IMR-90 (cell line): ENCODE data around the gene DYNLT5. TPM values are rescaled to one million over a fixed set of nuclear protein-coding genes. Genes with fewer than 3 reads are reported as not detected.

Source experiments
- ATAC-seq: fragments of 200-7000 bp; cut with Tn5 transposase; 2 replicates; pipeline ENCODE4 v1.9.1; 2020; ENCODE audit warnings: low read depth, mild to moderate bottlenecking, moderate library complexity
- BruUV-seq: library from RNA; stranded (reverse); fragments of 400-500 nt; replicated peaks from 2 replicates; lab custom pipeline; 2021; lab: Mats Ljungman, UMichigan
- CTCF ChIA-PET: fragments of 300-600 bp; formaldehyde crosslinking; extraction: SDS; loops from one replicate; lab custom pipeline; 2021; ENCODE audit warnings: antibody characterized with exemption; lab: Yijun Ruan, JAX
- POLR2A ChIA-PET: fragments of 300-600 bp; sonication (Branson Sonifier 250); formaldehyde crosslinking; loops from one replicate; lab custom pipeline; 2022; ENCODE audit warnings: antibody characterized with exemption; ENCODE audit not compliant: unreplicated experiment; lab: Charles Lee
- DNase-seq: peaks from one replicate; pipeline ENCODE4 v3.0.0; 2013
- H2AFZ ChIP-seq: replicated peaks from 2 replicates; pipeline ENCODE3; 2013; ENCODE audit warnings: low read length, mild to moderate bottlenecking; ENCODE audit not compliant: poor library complexity
- H2AK5ac ChIP-seq: 2 replicates; pipeline ENCODE4 v1.6.1; 2013; ENCODE audit warnings: low read depth, low read length, inconsistent platforms
- H2AK9ac ChIP-seq: replicated peaks from 2 replicates; pipeline ENCODE3; 2013; ENCODE audit warnings: mild to moderate bottlenecking, low read depth, low read length, moderate library complexity; ENCODE audit not compliant: poor library complexity
- H2BK120ac ChIP-seq: 2 replicates; pipeline ENCODE4 v1.6.1; 2013; ENCODE audit warnings: low read depth, low read length, inconsistent platforms
- H2BK15ac ChIP-seq: 3 replicates; pipeline ENCODE4 v1.6.1; 2013; ENCODE audit warnings: low read depth, low read length, inconsistent platforms
- H2BK20ac ChIP-seq: 2 replicates; pipeline ENCODE4 v1.6.1; 2013; ENCODE audit warnings: low read depth, mild to moderate bottlenecking, inconsistent platforms, low read length, moderate library complexity
- H2BK5ac ChIP-seq: 2 replicates; pipeline ENCODE4 v1.6.1; 2013; ENCODE audit warnings: mild to moderate bottlenecking, low read depth, low read length, inconsistent platforms; ENCODE audit not compliant: poor library complexity, severe bottlenecking
- H3K14ac ChIP-seq: replicated peaks from 2 replicates; pipeline ENCODE4 v1.6.1; 2013; ENCODE audit warnings: low read depth, low read length, inconsistent platforms
- H3K18ac ChIP-seq: 2 replicates; pipeline ENCODE4 v1.6.1; 2013; ENCODE audit warnings: low read depth, low read length, control low read depth
- H3K23ac ChIP-seq: 2 replicates; pipeline ENCODE4 v1.6.1; 2013; ENCODE audit warnings: low read depth, low read length, inconsistent platforms
- H3K27ac ChIP-seq: 2 replicates; pipeline ENCODE4 v1.5.1; 2013; ENCODE audit warnings: mild to moderate bottlenecking, control low read depth, low read length; ENCODE audit not compliant: insufficient read depth
- H3K27me3 ChIP-seq: 2 replicates; pipeline ENCODE4 v1.6.1; 2013; ENCODE audit warnings: low read length; ENCODE audit not compliant: control insufficient read depth, insufficient read depth
- H3K36me3 ChIP-seq: 2 replicates; pipeline ENCODE4 v1.6.1; 2013; ENCODE audit warnings: low read length, mixed read lengths; ENCODE audit not compliant: control insufficient read depth, insufficient read depth
- H3K4ac ChIP-seq: 2 replicates; pipeline ENCODE4 v1.6.1; 2013; ENCODE audit warnings: low read depth, low read length, inconsistent platforms
- H3K4me1 ChIP-seq: 2 replicates; pipeline ENCODE4 v1.6.1; 2013; ENCODE audit warnings: low read length, mixed read lengths; ENCODE audit not compliant: control insufficient read depth, insufficient read depth
- H3K4me2 ChIP-seq: 2 replicates; pipeline ENCODE4 v1.6.1; 2013; ENCODE audit warnings: low read depth, mild to moderate bottlenecking, control low read depth, low read length, moderate library complexity
- H3K4me3 ChIP-seq: 2 replicates; pipeline ENCODE4 v1.5.1; 2013; ENCODE audit warnings: low read depth, mild to moderate bottlenecking, control low read depth, low read length, moderate library complexity; ENCODE audit not compliant: insufficient read depth
- H3K56ac ChIP-seq: 2 replicates; pipeline ENCODE4 v1.6.1; 2013; ENCODE audit warnings: low read length, inconsistent platforms; ENCODE audit not compliant: insufficient read depth; ENCODE audit errors: extremely low read depth
- H3K79me1 ChIP-seq, 2 experiments: 2 replicates each; pipeline ENCODE4 v1.6.1; 2013; ENCODE audit warnings: low read length in 2 of 2, inconsistent platforms in 1 of 2, low read depth in 1 of 2
- H3K9ac ChIP-seq: 2 replicates; pipeline ENCODE4 v1.6.1; 2013; ENCODE audit warnings: low read depth, low read length, control low read depth
- H3K9me1 ChIP-seq: 2 replicates; pipeline ENCODE4 v1.6.1; 2013; ENCODE audit warnings: low read length, inconsistent platforms; ENCODE audit not compliant: insufficient read depth
- H3K9me3 ChIP-seq: 2 replicates; pipeline ENCODE4 v1.6.1; 2013; ENCODE audit warnings: low read length; ENCODE audit not compliant: control insufficient read depth, insufficient read depth
- H4K20me1 ChIP-seq: 2 replicates; pipeline ENCODE4 v1.6.1; 2013; ENCODE audit warnings: low read length, inconsistent platforms; ENCODE audit not compliant: insufficient read depth
- H4K5ac ChIP-seq: 2 replicates; pipeline ENCODE4 v1.6.1; 2013; ENCODE audit warnings: mild to moderate bottlenecking, low read depth, low read length, control low read depth
- H4K8ac ChIP-seq, 2 experiments: 2 replicates each; pipeline ENCODE4 v1.6.1; 2013; ENCODE audit warnings: low read depth in 2 of 2, low read length in 2 of 2, control low read depth in 1 of 2, inconsistent platforms in 1 of 2
- H4K91ac ChIP-seq: 2 replicates; pipeline ENCODE4 v1.6.1; 2013; ENCODE audit warnings: low read depth, low read length, inconsistent platforms; ENCODE audit not compliant: insufficient read depth
- CEBPB ChIP-seq: IDR thresholded peaks from 2 replicates; pipeline ENCODE4 v1.6.1; 2012; ENCODE audit warnings: low read depth, low read length, improper control_type of control experiment
- CTCF ChIP-seq: conservative IDR thresholded peaks from 2 replicates; pipeline ENCODE4 v1.5.1; 2012; ENCODE audit warnings: mild to moderate bottlenecking, low read depth, low read length, improper control_type of control experiment
- MAZ ChIP-seq: IDR thresholded peaks from 2 replicates; pipeline ENCODE4 v1.6.1; 2012; ENCODE audit warnings: low read depth, mild to moderate bottlenecking, low read length, improper control_type of control experiment, moderate library complexity, borderline replicate concordance
- RFX5 ChIP-seq: IDR thresholded peaks from 2 replicates; pipeline ENCODE4 v1.8.0; 2012; ENCODE audit warnings: low read depth, mild to moderate bottlenecking, low read length, moderate library complexity
- USF2 ChIP-seq: fragments of 150-350 bp; IDR thresholded peaks from 2 replicates; pipeline ENCODE4 v1.6.1; 2017; ENCODE audit warnings: mild to moderate bottlenecking, antibody characterized with exemption, low read length, low read depth
- dilution Hi-C: fragments of 300-500 bp; cut with HindIII; formaldehyde crosslinking; loops from one replicate; pipeline ENCODE4 v1.14.3; 2018; ENCODE audit warnings: low sequenced_read_pairs; ENCODE audit not compliant: unreplicated experiment
- in situ Hi-C: fragments of 300-500 bp; cut with MboI; formaldehyde crosslinking; loops from 3 replicates; pipeline ENCODE4 v1.14.3; 2019; ENCODE audit warnings: low sequenced_read_pairs, inconsistent platforms, mixed read lengths
- intact Hi-C: fragments of 100-400 bp; cut with micrococcal nuclease; formaldehyde crosslinking; loops from 2 replicates; pipeline ENCODE4 v1.10.0; 2022
- polyA plus RNA-seq, 3 experiments: library from polyadenylated mRNA; depleted of rRNA; stranded (reverse); fragments of >200 nt; gene quantifications; 2 replicates each; pipeline ENCODE4 v1.2.3, GENCODE V29; 2012; ENCODE audit warnings: low replicate concordance in 1 of 3
- total RNA-seq: library from RNA; depleted of rRNA; stranded (reverse); fragments of >200 nt; gene quantifications from 2 replicates; pipeline ENCODE4 v1.2.3, GENCODE V29; 2012

The DYNLT5 gene
- total and polyA plus RNA-seq, 2 of the 4 experiments (the other 2 are of a cell fraction) = 0.12 to 0.18 TPM

GRCh38 chr1:66767626-66768025, 15.4 kb downstream of the DYNLT5 start:
- Histone ChIP-seq H3K27me3 (peaks cover 2% of the 10 kb centered on the region), H4K20me1 (no peaks in the 10 kb centered on the region), H2BK20ac (no peak overlapping the region), H3K36me3 (no peaks in the 10 kb centered on the region), H3K79me1 (no peaks in the 10 kb centered on the region), H3K9me3 (no peaks in the 10 kb centered on the region), H4K8ac (no peak overlapping the region), H2BK120ac (no peak overlapping the region), H3K4me3 (no peak overlapping the region), H3K18ac (no peak overlapping the region), H2BK15ac (no peak overlapping the region), H3K4me1 (no peaks in the 10 kb centered on the region), H3K9me1 (no peaks in the 10 kb centered on the region), H2AK9ac (no peak overlapping the region), H3K4me2 (no peak overlapping the region), H3K4ac (no peak overlapping the region), H2BK5ac (no peak overlapping the region), H2AFZ (no peak overlapping the region), H3K9ac (no peak overlapping the region), H3K27ac (no peak overlapping the region), H2AK5ac (no peak overlapping the region), H3K23ac (no peak overlapping the region), H4K91ac (no peak overlapping the region), H3K14ac (no peak overlapping the region), H3K56ac (no peak overlapping the region), H4K5ac (no peak overlapping the region)
- in situ Hi-C loops = loop anchor here (25.0 kb wide), 1 partner anchor 720 kb away; no protein-coding TSS in a partner anchor
- dilution Hi-C loops = no loop called here
- TF ChIP-seq CTCF = no peak
- no peak for TF ChIP-seq USF2
- TF ChIP-seq RFX5 = no peak
- TF ChIP-seq MAZ = no peak
- no peak for TF ChIP-seq CEBPB
- ATAC-seq = no peak
- BruUV-seq = no TSS peak
- POLR2A ChIA-PET = no interaction called here
- no peak for DNase-seq
- CTCF ChIA-PET = no interaction called here
- intact Hi-C loops = loop anchor here (5.0 kb wide), 4 partner anchors 155 to 735 kb away; partner anchors contain the start of genes DNAI4 and MIER1
